Measurements from ENCODE around the gene ZNF653.

ZNF653 gene

GRCh38 chr19:11540645-11541044 is 35.0 kb upstream of the ZNF653 start:
- Histone ChIP-seq H3K4me3 (ENCODE audit: extremely low read depth, insufficient read depth, low read length, poor library complexity, severe bottlenecking) (no peak overlapping the region), H3K27ac (ENCODE audit: low read depth, low read length, severe bottlenecking) (no peak overlapping the region), H3K4me1 (ENCODE audit: control insufficient read depth, insufficient read depth, low read length, poor library complexity, severe bottlenecking) (peaks cover 11% of the 10 kb centered on the region), H3K36me3 (ENCODE audit: control insufficient read depth, insufficient read depth, low read length) (peaks cover 13% of the 10 kb centered on the region), H3K9me3 (ENCODE audit: control insufficient read depth, low read length) (no peaks in the 10 kb centered on the region)
- WGBS, 2 experiments (ENCODE audit: insufficient coverage in 2 of 2) = 80 to 100% methylated on average over 1 of the region's 5 CpGs

GRCh38 chr19:11539495-11540365 is 34.1 kb upstream of the ZNF653 start:
- Histone ChIP-seq H3K4me1 (ENCODE audit: control insufficient read depth, insufficient read depth, low read length, poor library complexity, severe bottlenecking) (peaks cover 11% of the 10 kb centered on the region), H3K4me3 (ENCODE audit: extremely low read depth, insufficient read depth, low read length, poor library complexity, severe bottlenecking) (peak overlapping the region; percentile 45), H3K36me3 (ENCODE audit: control insufficient read depth, insufficient read depth, low read length) (peaks cover 9% of the 10 kb centered on the region), H3K9me3 (ENCODE audit: control insufficient read depth, low read length) (no peaks in the 10 kb centered on the region), H3K27ac (ENCODE audit: low read depth, low read length, severe bottlenecking) (peak overlapping the region; percentile 89)
- WGBS, 2 experiments (ENCODE audit: insufficient coverage in 2 of 2) = 30 to 51% methylated on average over 5 to 8 of the region's 36 CpGs

- no peaks in the 10 kb centered on the region for H3K36me3 ChIP-seq (ENCODE audit: control insufficient read depth, insufficient read depth, low read length)
- peak within 1 kb of the TSS; percentile 45 for H3K4me3 ChIP-seq (ENCODE audit: extremely low read depth, insufficient read depth, low read length, poor library complexity, severe bottlenecking)
- H3K4me1 ChIP-seq (ENCODE audit: control insufficient read depth, insufficient read depth, low read length, poor library complexity, severe bottlenecking) = peaks cover 11% of the 10 kb centered on the region
- WGBS, 2 experiments (ENCODE audit: insufficient coverage in 2 of 2) = 19% methylated on average over 12 to 16 of the region's 21 CpGs
- peak within 1 kb of the TSS; percentile 89 for H3K27ac ChIP-seq (ENCODE audit: low read depth, low read length, severe bottlenecking)
- no peaks in the 10 kb centered on the region for H3K9me3 ChIP-seq (ENCODE audit: control insufficient read depth, low read length)
Measured at GRCh38 chr19:11538232-11539036, 32.8 kb upstream of the ZNF653 start, which contains the start of gene CNN1. TSS of gene CNN1 (plus strand) at chr19:11538851. CDS start at chr19:11538928, 77 bp downstream.

GRCh38 chr19:11535792-11536595 is 30.4 kb upstream of the ZNF653 start:
- Histone ChIP-seq H3K9me3 (ENCODE audit: control insufficient read depth, low read length) (no peaks in the 10 kb centered on the region), H3K4me3 (ENCODE audit: extremely low read depth, insufficient read depth, low read length, poor library complexity, severe bottlenecking) (peak overlapping the region; percentile 29), H3K27ac (ENCODE audit: low read depth, low read length, severe bottlenecking) (peak overlapping the region; percentile 55), H3K36me3 (ENCODE audit: control insufficient read depth, insufficient read depth, low read length) (no peaks in the 10 kb centered on the region), H3K4me1 (ENCODE audit: control insufficient read depth, insufficient read depth, low read length, poor library complexity, severe bottlenecking) (peaks cover 15% of the 10 kb centered on the region)
- WGBS, 2 experiments (ENCODE audit: insufficient coverage in 2 of 2) = 10 to 11% methylated on average over 47 to 50 of the region's 54 CpGs

- H3K36me3 ChIP-seq (ENCODE audit: control insufficient read depth, insufficient read depth, low read length) = no peaks in the 10 kb centered on the region
- H3K4me1 ChIP-seq (ENCODE audit: control insufficient read depth, insufficient read depth, low read length, poor library complexity, severe bottlenecking) = peaks cover 15% of the 10 kb centered on the region
- no peaks in the 10 kb centered on the region for H3K9me3 ChIP-seq (ENCODE audit: control insufficient read depth, low read length)
- no peak overlapping the region for H3K27ac ChIP-seq (ENCODE audit: low read depth, low read length, severe bottlenecking)
- WGBS, 2 experiments (ENCODE audit: insufficient coverage in 2 of 2) = 82 to 88% methylated on average over 2 to 5 of the region's 5 CpGs
- no peak overlapping the region for H3K4me3 ChIP-seq (ENCODE audit: extremely low read depth, insufficient read depth, low read length, poor library complexity, severe bottlenecking)
Measured at GRCh38 chr19:11534948-11535347, 29.3 kb upstream of the ZNF653 start.

- Histone ChIP-seq H3K9me3 (ENCODE audit: control insufficient read depth, low read length) (no peaks in the 10 kb centered on the region), H3K36me3 (ENCODE audit: control insufficient read depth, insufficient read depth, low read length) (no peaks in the 10 kb centered on the region), H3K4me1 (ENCODE audit: control insufficient read depth, insufficient read depth, low read length, poor library complexity, severe bottlenecking) (peaks cover 15% of the 10 kb centered on the region), H3K27ac (ENCODE audit: low read depth, low read length, severe bottlenecking) (no peak overlapping the region), H3K4me3 (ENCODE audit: extremely low read depth, insufficient read depth, low read length, poor library complexity, severe bottlenecking) (no peak overlapping the region)
- WGBS, 2 experiments (ENCODE audit: insufficient coverage in 2 of 2) = 89 to 96% methylated on average over 1 of the region's 1 CpG
Measured at GRCh38 chr19:11534538-11534937, 28.9 kb upstream of the ZNF653 start.

GRCh38 chr19:11530432-11530831 is 24.8 kb upstream of the ZNF653 start:
- Histone ChIP-seq H3K27ac (ENCODE audit: low read depth, low read length, severe bottlenecking) (no peak overlapping the region), H3K4me3 (ENCODE audit: extremely low read depth, insufficient read depth, low read length, poor library complexity, severe bottlenecking) (no peak overlapping the region), H3K9me3 (ENCODE audit: control insufficient read depth, low read length) (no peaks in the 10 kb centered on the region), H3K36me3 (ENCODE audit: control insufficient read depth, insufficient read depth, low read length) (no peaks in the 10 kb centered on the region), H3K4me1 (ENCODE audit: control insufficient read depth, insufficient read depth, low read length, poor library complexity, severe bottlenecking) (peaks cover 8% of the 10 kb centered on the region)
- 36 to 55% methylated on average over 6 to 8 of the region's 9 CpGs for WGBS, 2 experiments (ENCODE audit: insufficient coverage in 2 of 2)

- Histone ChIP-seq H3K4me1 (ENCODE audit: control insufficient read depth, insufficient read depth, low read length, poor library complexity, severe bottlenecking) (peaks cover 4% of the 10 kb centered on the region), H3K27ac (ENCODE audit: low read depth, low read length, severe bottlenecking) (peak within 1 kb of the TSS; percentile 97), H3K9me3 (ENCODE audit: control insufficient read depth, low read length) (no peaks in the 10 kb centered on the region), H3K36me3 (ENCODE audit: control insufficient read depth, insufficient read depth, low read length) (no peaks in the 10 kb centered on the region), H3K4me3 (ENCODE audit: extremely low read depth, insufficient read depth, low read length, poor library complexity, severe bottlenecking) (peak within 1 kb of the TSS; percentile 69)
- 1% methylated on average over 41 to 45 of the region's 47 CpGs for WGBS, 2 experiments (ENCODE audit: insufficient coverage in 2 of 2)
Measured at GRCh38 chr19:11528551-11529341, 23.1 kb upstream of the ZNF653 start, which contains the start of gene ECSIT. TSS of gene ECSIT (minus strand) at chr19:11529134. CDS start at chr19:11519170, 9,964 bp downstream.

- Histone ChIP-seq H3K4me3 (ENCODE audit: extremely low read depth, insufficient read depth, low read length, poor library complexity, severe bottlenecking) (no peak overlapping the region), H3K9me3 (ENCODE audit: control insufficient read depth, low read length) (no peaks in the 10 kb centered on the region), H3K36me3 (ENCODE audit: control insufficient read depth, insufficient read depth, low read length) (peaks cover 12% of the 10 kb centered on the region), H3K27ac (ENCODE audit: low read depth, low read length, severe bottlenecking) (no peak overlapping the region), H3K4me1 (ENCODE audit: control insufficient read depth, insufficient read depth, low read length, poor library complexity, severe bottlenecking) (no peaks in the 10 kb centered on the region)
- 90 to 97% methylated on average over 8 to 9 of the region's 9 CpGs for WGBS, 2 experiments (ENCODE audit: insufficient coverage in 2 of 2)
Measured at GRCh38 chr19:11519138-11519537, 13.5 kb upstream of the ZNF653 start.
